ENCODE data around the gene NCAN. TPM values are rescaled to one million over a fixed set of nuclear protein-coding genes. Genes with fewer than 3 reads are reported as not detected.

NCAN gene
- total RNA-seq, 1 donor from 2014 or later, result 0.14 TPM

GRCh38 chr19:19167612-19168011 is 44.1 kb upstream of the NCAN start:
- DNase-seq (ENCODE audit: low read depth) (no peak), FAIRE-seq (no peak)
- Histone ChIP-seq H3K36me3 (ENCODE audit: insufficient read depth, low read length) (no peaks in the 10 kb centered on the region), H3K4me3 (ENCODE audit: insufficient read depth, low read depth, low read length) (no peak overlapping the region), H3K27me3 (ENCODE audit: insufficient read depth, low read length) (no peaks in the 10 kb centered on the region), H3K4me1 (ENCODE audit: insufficient read depth, low read length) (peaks cover 7% of the 10 kb centered on the region), H2AFZ (ENCODE audit: low read depth, low read length) (no peak overlapping the region), H4K20me1 (ENCODE audit: insufficient read depth, low read length) (peaks cover 20% of the 10 kb centered on the region), H3K27ac (ENCODE audit: low read depth, low read length) (no peak overlapping the region), H3K9me3 (ENCODE audit: insufficient read depth, low read depth, low read length) (no peaks in the 10 kb centered on the region), H3K4me2 (ENCODE audit: low read length) (no peak overlapping the region), H3K9ac (ENCODE audit: low read length) (no peak overlapping the region), H3K79me2 (ENCODE audit: insufficient read depth, low read length) (no peaks in the 10 kb centered on the region)
- Mint-ChIP-seq H3K4me3 (ENCODE audit: unreplicated experiment) (no peak overlapping the region), H3K27me3 (ENCODE audit: low read depth, unreplicated experiment) (peaks cover 28% of the 10 kb centered on the region), H3K36me3 (ENCODE audit: low read depth, unreplicated experiment) (no peaks in the 10 kb centered on the region), H3K4me1 (ENCODE audit: low read depth, unreplicated experiment) (peaks cover 5% of the 10 kb centered on the region), H3K27ac (ENCODE audit: unreplicated experiment) (no peak overlapping the region), H3K9me3 (ENCODE audit: unreplicated experiment) (no peaks in the 10 kb centered on the region)
- TF ChIP-seq CTCF (IDR thresholded peaks at IDR 0.05; ENCODE audit: insufficient read depth, low read depth, low read length) (no peak), EZH2 (IDR thresholded peaks at IDR 0.05; ENCODE audit: insufficient read depth, low read length) (no peak)

DNA sequence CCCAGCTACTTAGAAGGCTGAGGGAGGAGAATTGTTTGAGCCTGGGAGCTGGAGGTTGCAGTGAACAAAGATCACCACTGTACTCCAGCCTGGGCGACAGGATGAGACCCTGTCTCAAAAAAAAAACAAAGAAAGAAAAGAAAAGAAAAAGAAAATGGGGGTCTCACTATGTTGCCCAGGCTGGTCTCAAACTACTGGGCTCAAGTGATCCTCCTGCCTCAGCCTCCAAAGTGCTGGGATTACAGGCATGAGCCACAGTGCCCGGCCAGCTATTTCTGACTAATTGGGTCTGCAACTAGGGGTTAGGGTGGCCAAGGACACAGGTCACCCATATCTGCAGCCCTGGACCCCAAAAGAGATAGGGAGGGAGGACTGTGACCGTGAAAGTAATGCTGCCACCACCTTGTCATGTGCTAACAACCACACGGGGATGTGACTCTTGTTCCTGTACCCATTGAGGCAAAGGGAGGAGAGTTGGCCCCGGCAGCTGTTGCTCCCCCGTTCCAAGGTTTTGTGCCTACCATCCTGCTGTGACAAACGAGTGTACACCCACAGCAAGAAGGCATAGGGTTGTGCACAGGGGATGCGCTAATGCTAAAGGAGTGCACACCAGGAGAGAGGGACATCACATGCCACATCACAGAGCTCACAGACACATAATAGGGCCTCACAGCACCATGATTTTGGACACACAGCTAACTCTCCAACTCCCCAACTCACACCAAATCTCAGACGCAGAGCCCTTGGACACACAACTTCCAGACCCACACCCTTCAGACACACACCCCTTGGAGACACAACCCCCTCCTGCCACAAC is 42.3 kb upstream of the NCAN start:
- H2AFZ ChIP-seq (ENCODE audit: low read depth, low read length), result no peak overlapping the region
- Mint-ChIP-seq H3K36me3 (ENCODE audit: low read depth, unreplicated experiment) (no peaks in the 10 kb centered on the region), H3K9me3 (ENCODE audit: unreplicated experiment) (no peaks in the 10 kb centered on the region), H3K4me3 (ENCODE audit: unreplicated experiment) (no peak overlapping the region), H3K27ac (ENCODE audit: unreplicated experiment) (no peak overlapping the region), H3K4me1 (ENCODE audit: low read depth, unreplicated experiment) (peaks cover 5% of the 10 kb centered on the region), H3K27me3 (ENCODE audit: low read depth, unreplicated experiment) (peaks cover 25% of the 10 kb centered on the region)
- no peaks in the 10 kb centered on the region for H3K9me3 ChIP-seq (ENCODE audit: insufficient read depth, low read depth, low read length)
- no peak for TF ChIP-seq EZH2 (IDR thresholded peaks at IDR 0.05; ENCODE audit: insufficient read depth, low read length)
- no peak for TF ChIP-seq CTCF (IDR thresholded peaks at IDR 0.05; ENCODE audit: insufficient read depth, low read depth, low read length)
- no peaks in the 10 kb centered on the region for H3K27me3 ChIP-seq (ENCODE audit: insufficient read depth, low read length)
- no peak overlapping the region for H3K4me3 ChIP-seq (ENCODE audit: insufficient read depth, low read depth, low read length)
- no peak for FAIRE-seq
- peaks cover 20% of the 10 kb centered on the region for H4K20me1 ChIP-seq (ENCODE audit: insufficient read depth, low read length)
- H3K27ac ChIP-seq (ENCODE audit: low read depth, low read length), result no peak overlapping the region
- peaks cover 7% of the 10 kb centered on the region for H3K4me1 ChIP-seq (ENCODE audit: insufficient read depth, low read length)
- H3K36me3 ChIP-seq (ENCODE audit: insufficient read depth, low read length), result no peaks in the 10 kb centered on the region
- no peak overlapping the region for H3K9ac ChIP-seq (ENCODE audit: low read length)
- no peaks in the 10 kb centered on the region for H3K79me2 ChIP-seq (ENCODE audit: insufficient read depth, low read length)
- DNase-seq (ENCODE audit: low read depth), result no peak
- peak overlapping the region; percentile 79 for H3K4me2 ChIP-seq (ENCODE audit: low read length)

Data from astrocyte (in vitro differentiated cells and primary cell).